Measurements from ENCODE around the gene NINL. TPM values are rescaled to one million over a fixed set of nuclear protein-coding genes. Genes with fewer than 3 reads are reported as not detected.
"Not testable (repeated sequence)": the region's sequence is repeated elsewhere in the genome, so short reads cannot be mapped to it uniquely, and the experiment has no call there.

Gene NINL
- total RNA-seq, 1 donor from 2014 or later: 95.5 TPM

DNA sequence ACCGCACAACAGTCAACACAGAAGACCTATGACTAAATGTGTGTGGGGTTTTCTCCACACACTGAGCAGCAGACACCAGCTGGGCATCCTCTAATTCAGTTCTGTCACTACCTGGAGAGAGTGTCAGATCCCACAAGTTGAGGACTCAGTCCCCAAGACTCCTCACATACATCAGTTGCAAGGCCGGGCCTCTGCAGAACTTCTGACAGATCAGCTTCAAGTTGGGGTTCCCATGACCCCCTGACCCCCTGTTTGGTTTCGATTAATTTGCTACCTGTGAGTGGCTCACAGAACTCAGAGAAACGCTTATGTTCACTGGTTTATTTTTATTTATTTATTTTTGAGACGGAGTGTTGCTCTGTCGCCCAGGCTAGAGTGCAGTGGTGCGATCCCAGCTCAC lies 3.2 kb upstream of the NINL start:
- H3K4me3 Mint-ChIP-seq (ENCODE audit: unreplicated experiment): no peak overlapping the region
- peak overlapping the region; percentile 27 for H3K27ac Mint-ChIP-seq (ENCODE audit: unreplicated experiment)
- DNase-seq (ENCODE audit: low spot score): no peak
- peaks cover 13% of the 10 kb centered on the region for H3K4me1 Mint-ChIP-seq (ENCODE audit: unreplicated experiment)
- TF ChIP-seq, protein P1, sequence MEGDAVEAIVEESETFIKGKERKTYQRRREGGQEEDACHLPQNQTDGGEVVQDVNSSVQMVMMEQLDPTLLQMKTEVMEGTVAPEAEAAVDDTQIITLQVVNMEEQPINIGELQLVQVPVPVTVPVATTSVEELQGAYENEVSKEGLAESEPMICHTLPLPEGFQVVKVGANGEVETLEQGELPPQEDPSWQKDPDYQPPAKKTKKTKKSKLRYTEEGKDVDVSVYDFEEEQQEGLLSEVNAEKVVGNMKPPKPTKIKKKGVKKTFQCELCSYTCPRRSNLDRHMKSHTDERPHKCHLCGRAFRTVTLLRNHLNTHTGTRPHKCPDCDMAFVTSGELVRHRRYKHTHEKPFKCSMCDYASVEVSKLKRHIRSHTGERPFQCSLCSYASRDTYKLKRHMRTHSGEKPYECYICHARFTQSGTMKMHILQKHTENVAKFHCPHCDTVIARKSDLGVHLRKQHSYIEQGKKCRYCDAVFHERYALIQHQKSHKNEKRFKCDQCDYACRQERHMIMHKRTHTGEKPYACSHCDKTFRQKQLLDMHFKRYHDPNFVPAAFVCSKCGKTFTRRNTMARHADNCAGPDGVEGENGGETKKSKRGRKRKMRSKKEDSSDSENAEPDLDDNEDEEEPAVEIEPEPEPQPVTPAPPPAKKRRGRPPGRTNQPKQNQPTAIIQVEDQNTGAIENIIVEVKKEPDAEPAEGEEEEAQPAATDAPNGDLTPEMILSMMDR (IDR thresholded peaks at IDR 0.05; ENCODE audit: unreplicated experiment): no peak
- H3K36me3 Mint-ChIP-seq (ENCODE audit: low read depth, unreplicated experiment): peaks cover 7% of the 10 kb centered on the region
- no peaks in the 10 kb centered on the region for H3K9me3 Mint-ChIP-seq (ENCODE audit: unreplicated experiment)
- peaks cover 11% of the 10 kb centered on the region for H3K27me3 Mint-ChIP-seq (ENCODE audit: unreplicated experiment)

DNA sequence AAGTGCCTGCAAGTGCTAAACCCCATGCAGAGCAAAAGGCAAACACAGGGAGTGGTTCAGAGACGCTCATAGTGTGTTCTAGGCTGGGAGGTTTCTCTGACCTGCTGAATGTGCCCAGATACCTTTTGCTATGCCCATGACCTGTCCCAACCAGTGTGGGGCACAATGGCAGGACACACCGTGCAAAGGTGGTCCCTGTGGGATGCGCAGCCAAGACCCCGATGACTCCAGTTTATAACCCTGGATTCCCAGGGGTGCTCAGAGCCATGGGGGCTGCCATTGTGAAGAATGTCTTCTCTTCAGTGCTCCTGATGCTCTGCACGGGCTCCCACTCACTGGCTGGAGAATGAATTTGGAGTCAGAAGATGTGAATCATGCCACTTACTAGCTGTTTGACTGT lies 2.2 kb upstream of the NINL start:
- Mint-ChIP-seq H3K9me3 (ENCODE audit: unreplicated experiment) (no peaks in the 10 kb centered on the region), H3K36me3 (ENCODE audit: low read depth, unreplicated experiment) (peaks cover 11% of the 10 kb centered on the region), H3K4me1 (ENCODE audit: unreplicated experiment) (peaks cover 17% of the 10 kb centered on the region), H3K27me3 (ENCODE audit: unreplicated experiment) (peaks cover 14% of the 10 kb centered on the region), H3K4me3 (ENCODE audit: unreplicated experiment) (no peak overlapping the region), H3K27ac (ENCODE audit: unreplicated experiment) (no peak overlapping the region)
- TF ChIP-seq, protein P1 (IDR thresholded peaks at IDR 0.05; ENCODE audit: unreplicated experiment): no peak
- no peak for DNase-seq (ENCODE audit: low spot score)

DNA sequence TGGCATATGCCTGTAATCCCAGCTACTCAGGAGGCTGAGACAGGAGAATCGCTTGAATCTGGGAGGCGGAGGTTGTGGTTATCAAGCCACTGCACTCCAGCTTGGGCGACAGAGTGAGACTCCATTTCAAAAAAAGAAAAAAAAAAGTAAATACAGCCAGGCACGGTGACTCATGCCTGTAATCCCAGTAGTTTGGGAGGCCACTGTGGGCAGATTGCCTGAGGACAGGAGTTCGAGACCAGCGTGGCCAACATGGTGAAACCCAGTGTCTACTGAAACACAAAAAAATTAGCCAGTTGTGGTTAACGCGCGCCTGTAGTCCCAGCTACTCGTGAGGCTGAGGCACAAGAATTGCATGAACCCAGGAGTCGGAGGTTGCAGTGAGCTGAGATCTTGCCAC lies 1.5 kb upstream of the NINL start:
- Mint-ChIP-seq H3K4me1 (ENCODE audit: unreplicated experiment) (peaks cover 20% of the 10 kb centered on the region), H3K27ac (ENCODE audit: unreplicated experiment) (no peak overlapping the region), H3K4me3 (ENCODE audit: unreplicated experiment) (no peak overlapping the region), H3K36me3 (ENCODE audit: low read depth, unreplicated experiment) (peaks cover 11% of the 10 kb centered on the region), H3K27me3 (ENCODE audit: unreplicated experiment) (peaks cover 14% of the 10 kb centered on the region), H3K9me3 (ENCODE audit: unreplicated experiment) (no peaks in the 10 kb centered on the region)
- no peak for DNase-seq (ENCODE audit: low spot score)
- TF ChIP-seq, protein P1 (IDR thresholded peaks at IDR 0.05; ENCODE audit: unreplicated experiment): no peak

DNA sequence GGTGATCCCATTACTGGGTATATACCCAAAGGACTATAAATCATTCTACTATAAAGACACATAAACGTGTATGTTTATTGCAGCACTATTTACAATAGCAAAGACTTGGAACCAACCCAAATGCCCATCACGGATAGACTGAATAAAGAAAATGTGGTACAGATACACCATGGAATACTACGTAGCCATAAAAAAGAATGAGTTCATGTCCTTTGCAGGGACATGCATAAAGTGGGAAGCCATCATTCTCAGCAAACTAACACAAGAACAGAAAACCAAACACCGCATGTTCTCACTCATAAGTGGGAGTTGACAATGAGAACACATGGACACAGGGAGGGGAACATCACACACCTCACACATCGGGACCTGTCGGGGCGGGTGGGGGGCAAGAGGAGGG lies 1.7 kb downstream of the NINL start:
- H3K9me3 Mint-ChIP-seq (ENCODE audit: unreplicated experiment): not testable (repeated sequence)
- H3K27ac Mint-ChIP-seq (ENCODE audit: unreplicated experiment): peak overlapping the region; percentile 90
- H3K4me1 Mint-ChIP-seq (ENCODE audit: unreplicated experiment): peaks cover 20% of the 10 kb centered on the region

DNA sequence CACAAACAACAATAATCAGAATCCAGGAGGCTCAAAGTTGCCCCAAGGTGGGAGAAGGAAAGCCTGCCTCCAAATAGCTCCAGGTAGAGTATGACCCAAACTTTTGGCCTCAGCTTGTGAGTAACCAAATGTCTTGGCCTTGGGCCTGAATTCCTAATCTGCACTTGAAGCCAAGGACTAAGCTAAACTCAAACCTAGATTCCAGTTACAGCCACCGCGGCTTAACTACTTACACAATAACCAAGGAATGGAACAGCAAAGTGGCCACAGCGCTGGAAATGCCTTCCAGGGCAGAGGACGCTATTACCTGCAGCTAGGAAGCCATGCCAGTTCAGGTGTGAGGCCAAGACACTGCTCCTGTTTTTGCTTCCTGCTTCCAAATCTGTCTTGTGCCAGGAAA lies 4.6 kb downstream of the NINL start:
- H3K27ac Mint-ChIP-seq (ENCODE audit: unreplicated experiment): no peak overlapping the region
- peaks cover 23% of the 10 kb centered on the region for H3K36me3 Mint-ChIP-seq (ENCODE audit: low read depth, unreplicated experiment)
- peaks cover 32% of the 10 kb centered on the region for H3K4me1 Mint-ChIP-seq (ENCODE audit: unreplicated experiment)
- no peak for DNase-seq (ENCODE audit: low spot score)
- TF ChIP-seq, protein P1 (IDR thresholded peaks at IDR 0.05; ENCODE audit: unreplicated experiment): no peak
- H3K27me3 Mint-ChIP-seq (ENCODE audit: unreplicated experiment): peaks cover 11% of the 10 kb centered on the region
- no peak overlapping the region for H3K4me3 Mint-ChIP-seq (ENCODE audit: unreplicated experiment)
- no peaks in the 10 kb centered on the region for H3K9me3 Mint-ChIP-seq (ENCODE audit: unreplicated experiment)

More for the DNA sequence above, 1.7 kb downstream of the NINL start:
- DNase-seq (ENCODE audit: low spot score): not testable (repeated sequence)
- Mint-ChIP-seq H3K36me3 (ENCODE audit: low read depth, unreplicated experiment) (peaks cover 19% of the 10 kb centered on the region), H3K27me3 (ENCODE audit: unreplicated experiment) (peaks cover 12% of the 10 kb centered on the region), H3K4me3 (ENCODE audit: unreplicated experiment) (peak overlapping the region; percentile 99)

Data from endothelial cell (in vitro differentiated cells).